ENCODE data around the gene HLF.

DNA sequence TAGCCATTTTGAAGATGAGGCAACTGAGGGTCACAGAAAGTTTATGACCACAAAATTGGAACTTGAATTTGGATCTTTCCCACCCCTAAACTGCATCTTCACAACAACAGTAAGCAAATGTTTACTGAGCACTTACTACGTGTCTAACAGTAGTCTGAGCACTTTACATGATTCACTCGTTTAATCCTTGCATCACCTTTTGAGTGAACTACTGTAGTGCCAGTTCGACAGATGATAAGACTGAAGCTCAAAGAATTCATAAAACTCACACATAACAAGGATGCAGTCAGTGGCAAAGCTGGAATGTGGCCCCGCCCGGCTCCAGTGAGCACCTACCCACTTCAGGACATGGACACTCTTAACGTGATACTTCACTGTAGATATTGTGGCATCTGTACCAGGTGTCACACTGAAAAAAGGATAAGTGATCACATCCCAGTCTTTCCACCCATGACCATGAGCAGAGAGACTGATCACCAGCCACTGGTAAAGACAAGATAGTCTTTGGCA, 36.0 kb upstream of the HLF start:
- TF ChIP-seq POLR2A (IDR thresholded peaks at IDR 0.05; ENCODE audit: low read depth, low read length), result no peak
- TF ChIP-seq, protein P1, sequence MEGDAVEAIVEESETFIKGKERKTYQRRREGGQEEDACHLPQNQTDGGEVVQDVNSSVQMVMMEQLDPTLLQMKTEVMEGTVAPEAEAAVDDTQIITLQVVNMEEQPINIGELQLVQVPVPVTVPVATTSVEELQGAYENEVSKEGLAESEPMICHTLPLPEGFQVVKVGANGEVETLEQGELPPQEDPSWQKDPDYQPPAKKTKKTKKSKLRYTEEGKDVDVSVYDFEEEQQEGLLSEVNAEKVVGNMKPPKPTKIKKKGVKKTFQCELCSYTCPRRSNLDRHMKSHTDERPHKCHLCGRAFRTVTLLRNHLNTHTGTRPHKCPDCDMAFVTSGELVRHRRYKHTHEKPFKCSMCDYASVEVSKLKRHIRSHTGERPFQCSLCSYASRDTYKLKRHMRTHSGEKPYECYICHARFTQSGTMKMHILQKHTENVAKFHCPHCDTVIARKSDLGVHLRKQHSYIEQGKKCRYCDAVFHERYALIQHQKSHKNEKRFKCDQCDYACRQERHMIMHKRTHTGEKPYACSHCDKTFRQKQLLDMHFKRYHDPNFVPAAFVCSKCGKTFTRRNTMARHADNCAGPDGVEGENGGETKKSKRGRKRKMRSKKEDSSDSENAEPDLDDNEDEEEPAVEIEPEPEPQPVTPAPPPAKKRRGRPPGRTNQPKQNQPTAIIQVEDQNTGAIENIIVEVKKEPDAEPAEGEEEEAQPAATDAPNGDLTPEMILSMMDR (IDR thresholded peaks at IDR 0.05; ENCODE audit: extremely low read depth in 1 of 2, insufficient read depth in 1 of 2, low read depth in 1 of 2, low read length in 2 of 2), result no peak

All from endothelial cell of umbilical vein (primary cell).